Activated naive CD8-positive, alpha-beta T cell treated with anti-CD3 and anti-CD28 coated beads for 36 hours (primary cell): ENCODE data around the gene ZNF536. TPM values are rescaled to one million over a fixed set of nuclear protein-coding genes. Genes with fewer than 3 reads are reported as not detected.

Experiments used
- DNase-seq: peaks from one replicate; pipeline ENCODE4 v3.0.0; 2021
- H3K27ac Mint-ChIP-seq: one replicate; pipeline ENCODE4 v1.8.0; 2022; ENCODE audit warnings: mild to moderate bottlenecking, moderate library complexity, mixed read lengths
- H3K27me3 Mint-ChIP-seq: one replicate; pipeline ENCODE4 v1.8.0; 2022; ENCODE audit warnings: mild to moderate bottlenecking, mixed read lengths
- H3K36me3 Mint-ChIP-seq: one replicate; pipeline ENCODE4 v1.8.0; 2021; ENCODE audit warnings: mild to moderate bottlenecking, mixed read lengths
- H3K4me1 Mint-ChIP-seq: one replicate; pipeline ENCODE4 v1.8.0; 2021; ENCODE audit warnings: mixed read lengths
- H3K4me3 Mint-ChIP-seq: one replicate; pipeline ENCODE4 v1.8.0; 2022; ENCODE audit warnings: mild to moderate bottlenecking, moderate library complexity, mixed read lengths
- H3K9me3 Mint-ChIP-seq: one replicate; pipeline ENCODE4 v1.8.0; 2022; ENCODE audit warnings: mixed read lengths
- total RNA-seq, 2 experiments: library from RNA; stranded (reverse); gene quantifications; one replicate each; pipeline ENCODE4 v1.2.3, GENCODE V29; 2021

Gene ZNF536
- total RNA-seq, 2 experiments from 2014 or later, result not detected

DNA sequence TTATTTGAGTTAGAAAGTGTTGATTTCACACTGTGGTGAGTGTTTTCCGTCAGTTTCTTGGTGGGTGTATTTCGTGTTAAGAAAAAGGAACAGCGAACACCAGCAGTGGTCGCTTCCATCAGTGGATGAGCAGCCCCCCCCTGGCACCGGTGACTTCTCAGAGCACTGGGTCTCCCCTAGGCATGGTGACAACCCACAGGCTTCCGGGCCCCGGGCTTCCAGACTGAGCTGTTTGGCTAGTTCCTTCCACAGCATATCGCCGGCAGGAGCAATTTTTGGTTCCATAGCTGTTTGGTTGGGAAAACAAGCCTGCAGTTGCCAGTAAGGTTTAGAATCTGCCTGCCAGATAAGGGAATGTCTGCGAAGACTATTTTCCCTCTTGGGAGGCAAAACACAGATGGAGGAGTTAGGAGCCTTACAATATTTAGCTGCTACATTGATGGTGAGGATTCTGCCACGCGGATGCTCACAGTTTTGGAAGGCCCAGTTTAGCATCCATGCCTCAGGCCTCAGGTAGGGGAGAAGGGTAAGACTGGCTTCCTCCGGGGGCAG is 18.7 kb upstream of the ZNF536 start:
- peaks cover 9% of the 10 kb centered on the region for H3K4me1 Mint-ChIP-seq
- H3K9me3 Mint-ChIP-seq, result no peaks in the 10 kb centered on the region
- H3K36me3 Mint-ChIP-seq, result no peaks in the 10 kb centered on the region
- peaks cover 26% of the 10 kb centered on the region for H3K27me3 Mint-ChIP-seq
- H3K27ac Mint-ChIP-seq, result no peak overlapping the region
- no peak overlapping the region for H3K4me3 Mint-ChIP-seq
- DNase-seq, result no peak

GRCh38 chr19:30355586-30355985 is 16.6 kb upstream of the ZNF536 start:
- H3K27me3 Mint-ChIP-seq, result peaks cover 34% of the 10 kb centered on the region
- H3K4me1 Mint-ChIP-seq, result peaks cover 11% of the 10 kb centered on the region
- H3K27ac Mint-ChIP-seq, result no peak overlapping the region
- H3K9me3 Mint-ChIP-seq, result no peaks in the 10 kb centered on the region
- no peak for DNase-seq
- H3K4me3 Mint-ChIP-seq, result no peak overlapping the region
- H3K36me3 Mint-ChIP-seq, result no peaks in the 10 kb centered on the region

DNA sequence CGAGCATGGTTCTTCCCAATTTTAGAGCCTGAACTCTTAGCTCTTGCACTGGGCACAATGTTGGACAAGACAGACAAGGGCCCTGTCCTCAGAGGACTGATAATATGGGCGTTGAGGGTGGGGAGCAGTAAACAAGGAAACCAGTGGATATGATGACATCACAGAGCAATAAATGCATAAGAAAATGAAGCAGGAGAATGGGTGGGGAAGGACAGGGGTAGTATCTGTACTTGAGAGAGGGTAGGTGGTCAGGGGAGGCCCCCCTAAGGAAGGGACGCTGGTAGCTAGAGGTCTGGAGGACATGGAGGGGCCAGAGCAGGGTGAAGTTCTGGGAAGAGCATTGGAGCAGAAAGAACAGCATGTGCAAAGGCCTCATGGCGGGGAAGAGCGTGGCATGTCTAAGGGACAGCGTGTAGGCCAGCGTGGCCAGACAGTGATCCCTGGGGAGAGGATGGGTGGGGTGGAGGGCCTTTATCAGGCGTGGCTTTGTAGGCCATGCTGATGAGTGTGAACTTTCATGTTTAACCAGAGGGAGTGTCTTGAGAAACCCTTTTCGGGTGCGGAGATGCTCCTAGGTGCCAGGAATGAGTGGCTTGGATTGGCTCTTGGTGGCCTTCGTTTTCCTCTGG is 15.1 kb upstream of the ZNF536 start:
- Mint-ChIP-seq H3K36me3 (no peaks in the 10 kb centered on the region), H3K4me3 (no peak overlapping the region), H3K9me3 (no peaks in the 10 kb centered on the region), H3K27ac (no peak overlapping the region), H3K27me3 (peaks cover 42% of the 10 kb centered on the region), H3K4me1 (peaks cover 11% of the 10 kb centered on the region)
- no peak for DNase-seq

DNA sequence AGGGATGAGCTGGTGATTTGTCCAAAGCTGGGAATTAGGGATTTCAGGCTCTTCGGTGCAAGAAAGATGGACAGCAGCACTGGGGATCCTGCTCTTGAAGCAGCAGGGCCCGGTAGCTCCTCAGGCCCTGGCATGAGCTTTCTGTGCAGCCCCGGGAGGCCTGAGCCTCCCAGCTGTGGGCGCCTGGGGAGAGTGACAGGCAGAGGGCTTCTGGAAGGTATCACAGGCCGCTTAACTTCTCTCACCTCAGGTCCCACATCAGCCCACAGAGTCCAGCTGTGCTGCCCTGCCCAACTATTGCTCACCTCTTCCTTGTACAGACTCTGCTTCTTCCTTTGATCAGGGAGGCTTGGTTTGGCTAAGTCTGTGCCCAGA is 14.6 kb upstream of the ZNF536 start:
- DNase-seq, result no peak
- Mint-ChIP-seq H3K36me3 (no peaks in the 10 kb centered on the region), H3K27me3 (peaks cover 37% of the 10 kb centered on the region), H3K9me3 (no peaks in the 10 kb centered on the region), H3K27ac (no peak overlapping the region), H3K4me3 (no peak overlapping the region), H3K4me1 (peaks cover 9% of the 10 kb centered on the region)

DNA sequence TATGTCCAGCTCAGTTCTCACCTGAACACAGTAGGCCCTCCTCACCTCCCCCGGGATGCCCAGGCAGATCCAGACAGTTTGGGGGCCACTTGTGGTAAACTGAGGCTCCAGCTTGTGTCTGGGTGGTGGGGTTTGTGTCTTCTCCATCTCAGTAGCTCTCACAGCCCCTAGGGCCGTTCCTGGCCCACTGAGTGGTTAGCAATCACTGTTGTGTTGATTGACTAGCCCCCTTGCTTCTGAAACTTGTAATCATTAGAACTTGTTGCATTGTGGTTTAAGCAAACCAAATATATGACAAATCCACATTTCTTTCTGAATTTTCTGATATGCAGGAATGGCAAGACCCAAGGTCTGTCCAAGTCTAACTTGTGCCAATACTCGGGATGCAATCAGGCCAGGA is 13.9 kb upstream of the ZNF536 start:
- Mint-ChIP-seq H3K4me1 (peaks cover 2% of the 10 kb centered on the region), H3K9me3 (no peaks in the 10 kb centered on the region), H3K36me3 (no peaks in the 10 kb centered on the region), H3K4me3 (no peak overlapping the region), H3K27ac (no peak overlapping the region), H3K27me3 (peaks cover 31% of the 10 kb centered on the region)
- DNase-seq, result no peak

DNA sequence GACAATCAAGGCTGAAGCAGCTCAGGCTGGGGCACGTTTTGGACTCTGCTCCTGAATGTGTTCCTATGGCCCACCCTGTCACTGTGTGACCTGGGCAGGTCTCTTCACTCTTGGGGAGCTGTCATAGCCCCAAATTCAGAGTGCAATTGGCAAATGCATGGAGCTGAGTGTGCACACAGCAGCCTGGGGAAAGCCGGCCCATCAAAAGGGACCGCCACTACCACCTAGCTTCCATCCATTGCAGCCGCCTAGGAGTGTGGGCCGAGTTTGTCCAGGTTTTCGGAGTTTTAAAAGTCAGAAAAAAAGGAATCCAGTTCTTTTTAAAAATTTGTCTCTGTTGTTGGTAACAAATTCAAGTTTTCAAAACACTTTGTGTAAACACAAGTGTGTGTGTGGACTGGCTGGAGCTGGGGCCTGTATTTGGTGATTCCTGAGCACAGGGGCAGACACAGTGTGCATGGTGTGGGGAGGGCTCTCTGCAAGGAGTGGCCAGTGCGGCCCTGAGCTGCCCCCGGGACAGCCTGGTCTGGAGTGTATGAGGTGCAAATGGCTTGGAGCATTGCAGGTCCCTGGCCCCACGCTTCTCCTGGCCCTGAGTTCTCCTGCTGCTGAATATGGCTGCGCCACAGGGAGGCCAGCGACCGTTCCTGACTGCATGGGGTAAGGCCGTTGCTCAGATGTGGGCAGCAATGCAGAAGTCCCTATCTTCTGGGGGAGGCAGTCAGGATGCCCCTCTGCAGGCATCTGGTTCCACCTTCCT is 13.2 kb upstream of the ZNF536 start:
- DNase-seq, result no peak
- H3K9me3 Mint-ChIP-seq, result no peaks in the 10 kb centered on the region
- H3K4me1 Mint-ChIP-seq, result peaks cover 2% of the 10 kb centered on the region
- no peaks in the 10 kb centered on the region for H3K36me3 Mint-ChIP-seq
- H3K27me3 Mint-ChIP-seq, result peaks cover 34% of the 10 kb centered on the region
- no peak overlapping the region for H3K27ac Mint-ChIP-seq
- H3K4me3 Mint-ChIP-seq, result no peak overlapping the region

GRCh38 chr19:30359936-30360335 is 12.2 kb upstream of the ZNF536 start:
- Mint-ChIP-seq H3K27ac (no peak overlapping the region), H3K4me3 (no peak overlapping the region), H3K27me3 (peaks cover 27% of the 10 kb centered on the region), H3K9me3 (no peaks in the 10 kb centered on the region), H3K4me1 (peaks cover 2% of the 10 kb centered on the region), H3K36me3 (no peaks in the 10 kb centered on the region)
- DNase-seq, result no peak

DNA sequence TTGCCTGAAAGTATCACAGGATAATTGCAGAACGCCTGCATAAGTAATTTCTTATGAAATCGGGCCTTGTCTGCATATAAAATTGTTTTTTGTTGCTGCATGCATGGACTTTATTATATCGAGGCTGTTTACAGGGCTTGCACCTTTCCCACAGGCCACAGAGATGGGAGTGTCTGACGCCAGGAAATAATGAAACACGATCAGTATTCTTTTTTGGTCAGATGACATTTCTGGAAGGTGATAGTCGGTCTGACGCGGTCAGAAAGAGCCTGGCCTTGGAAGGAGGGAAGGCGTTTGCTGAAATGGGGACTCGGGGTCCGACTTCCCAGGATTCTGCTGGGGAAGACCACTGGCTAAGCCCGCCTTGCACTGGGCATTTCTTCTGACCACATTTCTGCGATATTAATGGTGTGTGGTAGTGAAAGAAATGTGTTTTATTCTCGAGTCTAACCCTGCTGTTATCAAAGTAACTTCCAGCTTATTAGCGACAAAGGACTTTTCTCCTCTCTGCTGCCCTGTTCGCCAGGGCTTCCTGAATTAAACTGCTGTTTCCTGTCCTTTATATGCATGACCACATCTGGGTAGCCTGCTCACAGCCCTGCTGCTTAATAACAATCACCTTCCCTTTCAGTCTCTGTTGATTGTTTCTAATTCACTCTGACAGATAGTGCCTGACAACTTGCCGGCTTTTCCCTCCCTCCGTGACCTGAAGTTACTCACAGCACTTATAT is 11.6 kb upstream of the ZNF536 start:
- H3K36me3 Mint-ChIP-seq, result no peaks in the 10 kb centered on the region
- no peak overlapping the region for H3K4me3 Mint-ChIP-seq
- peaks cover 2% of the 10 kb centered on the region for H3K4me1 Mint-ChIP-seq
- H3K9me3 Mint-ChIP-seq, result no peaks in the 10 kb centered on the region
- peaks cover 26% of the 10 kb centered on the region for H3K27me3 Mint-ChIP-seq
- no peak overlapping the region for H3K27ac Mint-ChIP-seq
- no peak for DNase-seq

- DNase-seq, result no peak
- Mint-ChIP-seq H3K4me3 (no peak overlapping the region), H3K4me1 (peaks cover 2% of the 10 kb centered on the region), H3K27me3 (peaks cover 27% of the 10 kb centered on the region), H3K36me3 (no peaks in the 10 kb centered on the region), H3K27ac (no peak overlapping the region), H3K9me3 (no peaks in the 10 kb centered on the region)
These were observed 11.1 kb upstream of the ZNF536 start for GRCh38 chr19:30361107-30361447.

DNA sequence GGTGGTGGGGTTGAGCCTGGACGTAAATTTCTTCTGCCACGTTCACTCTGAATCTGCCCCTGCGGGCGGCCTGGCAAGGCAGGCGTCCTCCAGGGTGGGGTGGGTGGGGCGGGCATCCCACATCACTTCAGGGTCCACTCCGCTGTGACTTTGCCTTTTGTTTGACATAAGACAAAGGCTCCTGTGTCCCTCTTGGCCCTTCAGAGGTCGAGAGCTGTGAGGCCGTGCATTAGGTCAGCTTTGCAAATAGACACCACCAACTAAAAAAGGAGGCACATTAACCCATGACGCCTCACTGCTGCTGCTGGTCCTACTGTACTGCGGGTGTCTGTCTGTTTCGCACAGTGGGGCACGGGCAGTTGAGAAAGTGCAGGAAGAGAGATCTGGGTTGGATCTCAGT is 10.5 kb upstream of the ZNF536 start:
- no peak for DNase-seq
- Mint-ChIP-seq H3K27ac (no peak overlapping the region), H3K4me1 (peaks cover 2% of the 10 kb centered on the region), H3K27me3 (peaks cover 28% of the 10 kb centered on the region), H3K4me3 (no peak overlapping the region), H3K36me3 (no peaks in the 10 kb centered on the region), H3K9me3 (no peaks in the 10 kb centered on the region)

GRCh38 chr19:30362156-30362754 is 9.9 kb upstream of the ZNF536 start:
- H3K4me1 Mint-ChIP-seq, result peaks cover 2% of the 10 kb centered on the region
- no peaks in the 10 kb centered on the region for H3K36me3 Mint-ChIP-seq
- no peaks in the 10 kb centered on the region for H3K9me3 Mint-ChIP-seq
- H3K27ac Mint-ChIP-seq, result no peak overlapping the region
- H3K4me3 Mint-ChIP-seq, result no peak overlapping the region
- H3K27me3 Mint-ChIP-seq, result peaks cover 24% of the 10 kb centered on the region
- no peak for DNase-seq

- DNase-seq, result no peak
- Mint-ChIP-seq H3K36me3 (no peaks in the 10 kb centered on the region), H3K4me1 (peaks cover 2% of the 10 kb centered on the region), H3K27ac (no peak overlapping the region), H3K9me3 (no peaks in the 10 kb centered on the region), H3K27me3 (peaks cover 29% of the 10 kb centered on the region), H3K4me3 (no peak overlapping the region)
These were observed 9.1 kb upstream of the ZNF536 start for GRCh38 chr19:30363073-30363472.

DNA sequence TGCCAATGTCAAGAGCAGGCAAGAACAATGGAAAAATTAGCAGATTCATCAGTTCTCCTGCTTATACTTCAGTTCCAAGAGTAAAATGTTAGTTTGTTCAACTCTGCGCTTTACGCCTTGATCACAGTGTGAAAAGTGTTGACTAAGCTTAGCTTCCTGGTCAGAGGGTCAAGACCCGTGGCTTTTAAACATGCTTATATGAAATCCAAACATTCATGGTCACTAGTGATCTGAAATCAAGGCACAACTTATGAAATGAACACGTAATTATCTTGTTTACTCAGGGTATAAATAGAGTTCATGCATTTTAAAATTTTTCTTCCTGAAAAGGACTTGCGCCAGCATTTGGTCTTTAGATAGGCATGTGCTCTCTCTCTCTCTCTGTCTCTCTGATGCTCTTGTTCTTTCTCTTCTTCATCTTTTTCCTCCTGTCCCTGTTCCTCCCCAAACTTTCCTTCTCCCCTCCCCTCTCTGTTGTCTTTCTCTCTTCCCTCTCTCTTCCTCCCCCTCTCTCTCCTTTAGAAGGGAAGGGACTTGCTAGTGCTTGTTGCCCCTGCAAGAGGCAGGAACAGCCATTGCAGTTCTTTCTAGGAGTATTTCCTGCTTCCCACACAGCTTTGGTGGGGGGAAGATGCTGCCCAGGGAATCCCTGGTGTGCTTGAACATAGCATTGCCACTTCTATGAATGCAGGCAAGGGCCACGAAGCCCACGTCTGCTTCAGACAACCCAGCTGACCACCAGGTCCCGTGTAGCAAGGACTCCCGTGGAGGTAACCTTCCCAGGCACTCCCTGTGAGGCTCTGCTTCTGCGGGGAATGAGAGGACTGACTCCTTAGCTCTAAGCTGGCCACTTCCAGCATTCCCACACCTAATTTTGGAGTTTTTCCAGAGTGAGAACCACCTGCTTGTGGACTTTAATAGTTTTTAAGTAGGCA is 7.1 kb upstream of the ZNF536 start:
- H3K4me1 Mint-ChIP-seq, result peaks cover 2% of the 10 kb centered on the region
- H3K36me3 Mint-ChIP-seq, result no peaks in the 10 kb centered on the region
- H3K27ac Mint-ChIP-seq, result no peak overlapping the region
- H3K4me3 Mint-ChIP-seq, result no peak overlapping the region
- peaks cover 26% of the 10 kb centered on the region for H3K27me3 Mint-ChIP-seq
- DNase-seq, result no peak
- no peaks in the 10 kb centered on the region for H3K9me3 Mint-ChIP-seq

DNA sequence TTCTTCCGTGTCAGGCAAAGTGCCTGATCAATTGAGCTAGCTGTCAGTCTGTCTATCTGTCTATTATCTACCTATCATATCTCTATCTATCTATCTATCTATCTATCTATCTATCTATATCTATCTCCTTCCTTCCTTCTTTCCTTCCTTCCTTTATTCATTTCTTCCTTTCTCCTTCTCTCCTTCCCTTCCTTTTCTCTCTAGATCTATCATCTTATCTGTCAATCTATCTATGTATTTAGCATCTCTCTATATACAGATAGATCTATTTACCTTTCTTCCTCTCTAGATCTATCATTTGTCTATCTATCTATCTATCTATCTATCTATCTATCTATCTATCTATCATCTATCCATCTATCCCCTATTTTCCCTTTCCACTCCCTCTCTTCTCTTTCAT is 5.9 kb upstream of the ZNF536 start:
- no peak overlapping the region for H3K27ac Mint-ChIP-seq

More for the DNA sequence above, 5.9 kb upstream of the ZNF536 start:
- H3K4me1 Mint-ChIP-seq, result no peaks in the 10 kb centered on the region
- no peaks in the 10 kb centered on the region for H3K36me3 Mint-ChIP-seq
- H3K9me3 Mint-ChIP-seq, result no peaks in the 10 kb centered on the region
- peaks cover 18% of the 10 kb centered on the region for H3K27me3 Mint-ChIP-seq
- DNase-seq, result no peak
- no peak overlapping the region for H3K4me3 Mint-ChIP-seq
